ENCODE measurements around the gene DLG1.
"Not testable (repeated sequence)": the region's sequence is repeated elsewhere in the genome, so short reads cannot be mapped to it uniquely, and the experiment has no call there.

Gene DLG1

GRCh38 chr3:197076415-197076814, 222.0 kb downstream of the DLG1 start:
- Histone ChIP-seq H3K36me3 (ENCODE audit: control insufficient read depth, insufficient read depth, low read length) (peaks cover 1% of the 10 kb centered on the region), H3K4me3 (replicated peaks; ENCODE audit: low read depth, low read length) (no peak overlapping the region), H3K27me3 (replicated peaks; ENCODE audit: control insufficient read depth, insufficient read depth, low read length) (no peaks in the 10 kb centered on the region)
- TF ChIP-seq, protein P1, sequence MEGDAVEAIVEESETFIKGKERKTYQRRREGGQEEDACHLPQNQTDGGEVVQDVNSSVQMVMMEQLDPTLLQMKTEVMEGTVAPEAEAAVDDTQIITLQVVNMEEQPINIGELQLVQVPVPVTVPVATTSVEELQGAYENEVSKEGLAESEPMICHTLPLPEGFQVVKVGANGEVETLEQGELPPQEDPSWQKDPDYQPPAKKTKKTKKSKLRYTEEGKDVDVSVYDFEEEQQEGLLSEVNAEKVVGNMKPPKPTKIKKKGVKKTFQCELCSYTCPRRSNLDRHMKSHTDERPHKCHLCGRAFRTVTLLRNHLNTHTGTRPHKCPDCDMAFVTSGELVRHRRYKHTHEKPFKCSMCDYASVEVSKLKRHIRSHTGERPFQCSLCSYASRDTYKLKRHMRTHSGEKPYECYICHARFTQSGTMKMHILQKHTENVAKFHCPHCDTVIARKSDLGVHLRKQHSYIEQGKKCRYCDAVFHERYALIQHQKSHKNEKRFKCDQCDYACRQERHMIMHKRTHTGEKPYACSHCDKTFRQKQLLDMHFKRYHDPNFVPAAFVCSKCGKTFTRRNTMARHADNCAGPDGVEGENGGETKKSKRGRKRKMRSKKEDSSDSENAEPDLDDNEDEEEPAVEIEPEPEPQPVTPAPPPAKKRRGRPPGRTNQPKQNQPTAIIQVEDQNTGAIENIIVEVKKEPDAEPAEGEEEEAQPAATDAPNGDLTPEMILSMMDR (IDR thresholded peaks at IDR 0.05; ENCODE audit: insufficient read depth, low read length, poor library complexity, severe bottlenecking) = no peak
- DNase-seq (ENCODE audit: extremely low read depth, insufficient read length) = no peak

- H3K36me3 ChIP-seq (ENCODE audit: control insufficient read depth, insufficient read depth, low read length) = no peaks in the 10 kb centered on the region; the same call in 1 of the 2 replicates
- H3K27me3 ChIP-seq (replicated peaks; ENCODE audit: control insufficient read depth, insufficient read depth, low read length) = no peaks in the 10 kb centered on the region
- TF ChIP-seq, protein P1 (IDR thresholded peaks at IDR 0.05; ENCODE audit: insufficient read depth, low read length, poor library complexity, severe bottlenecking) = no peak
- no peak overlapping the region for H3K4me3 ChIP-seq (replicated peaks; ENCODE audit: low read depth, low read length)
- DNase-seq (ENCODE audit: extremely low read depth, insufficient read length) = no peak
Measured at GRCh38 chr3:197068077-197068476, 230.3 kb downstream of the DLG1 start.

DNA sequence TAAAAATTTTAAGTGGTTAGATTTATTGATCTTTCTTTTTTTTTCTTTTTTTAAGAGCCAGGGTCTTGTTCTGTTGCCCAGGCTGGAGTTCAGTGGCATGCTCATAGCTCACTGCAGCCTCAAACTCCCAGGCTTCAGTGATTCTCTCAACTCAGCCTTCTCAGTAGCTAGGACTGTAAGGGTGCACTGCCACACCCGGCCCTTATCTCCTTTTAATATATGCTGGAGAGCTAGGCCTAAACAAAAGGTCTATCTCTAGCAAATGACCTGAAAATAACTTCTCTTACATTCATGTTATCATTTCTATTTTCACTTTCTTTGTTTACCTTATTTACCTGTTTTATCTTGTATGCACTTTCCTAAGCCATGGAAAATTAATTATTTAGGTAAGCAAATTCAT, 233.6 kb downstream of the DLG1 start:
- H3K4me3 ChIP-seq (replicated peaks; ENCODE audit: low read depth, low read length) = no peak overlapping the region
- DNase-seq (ENCODE audit: extremely low read depth, insufficient read length) = no peak
- H3K27me3 ChIP-seq (replicated peaks; ENCODE audit: control insufficient read depth, insufficient read depth, low read length) = no peaks in the 10 kb centered on the region
- H3K36me3 ChIP-seq (ENCODE audit: control insufficient read depth, insufficient read depth, low read length) = no peaks in the 10 kb centered on the region; the same call in none of the 2 replicates
- TF ChIP-seq, protein P1 (IDR thresholded peaks at IDR 0.05; ENCODE audit: insufficient read depth, low read length, poor library complexity, severe bottlenecking) = no peak

DNA sequence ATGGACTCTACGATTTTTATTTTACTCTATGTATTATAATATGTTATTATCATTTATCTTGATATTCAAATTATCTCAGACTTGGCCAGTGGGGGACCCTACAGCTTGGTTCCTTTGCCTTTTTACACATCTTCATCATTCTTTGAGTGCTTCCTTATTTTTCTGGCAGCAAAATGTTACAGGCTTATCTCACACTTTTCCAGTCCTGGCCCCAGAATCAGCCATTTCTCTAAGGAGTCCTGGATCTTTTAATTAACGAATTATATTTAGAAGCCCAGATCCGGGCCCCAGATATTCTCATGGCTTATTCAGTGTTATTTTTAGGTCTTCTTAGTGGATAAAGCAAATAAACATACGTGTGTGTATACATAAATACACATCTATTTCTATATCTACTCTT, 236.0 kb downstream of the DLG1 start:
- no peaks in the 10 kb centered on the region; the same call in none of the 2 replicates for H3K36me3 ChIP-seq (ENCODE audit: control insufficient read depth, insufficient read depth, low read length)
- TF ChIP-seq, protein P1 (IDR thresholded peaks at IDR 0.05; ENCODE audit: insufficient read depth, low read length, poor library complexity, severe bottlenecking) = no peak

DNA sequence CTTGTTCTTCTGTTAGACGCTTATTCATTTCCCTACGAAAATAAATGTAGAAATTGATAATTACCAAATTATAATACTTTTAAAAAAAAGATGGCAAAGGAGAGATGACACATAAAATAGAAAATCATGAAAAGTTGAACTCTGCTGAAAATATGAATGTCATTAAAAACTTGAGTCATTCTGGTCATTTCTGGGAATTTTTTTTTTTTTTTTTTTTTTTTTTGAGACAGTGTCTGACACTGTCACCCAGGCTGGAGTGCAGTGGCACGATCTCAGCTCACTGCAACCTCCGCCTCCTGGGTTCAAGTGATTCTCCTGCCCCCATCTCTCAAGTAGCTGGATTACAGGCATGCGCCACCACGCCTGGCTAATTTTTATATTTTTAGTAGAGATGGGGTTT, 246.8 kb downstream of the DLG1 start:
- not testable (repeated sequence) for H3K36me3 ChIP-seq (ENCODE audit: control insufficient read depth, insufficient read depth, low read length); H3K4me3 ChIP-seq (replicated peaks; ENCODE audit: low read depth, low read length); DNase-seq (ENCODE audit: extremely low read depth, insufficient read length); H3K27me3 ChIP-seq (replicated peaks; ENCODE audit: control insufficient read depth, insufficient read depth, low read length)

More for the DNA sequence above, 236.0 kb downstream of the DLG1 start:
- H3K27me3 ChIP-seq (replicated peaks; ENCODE audit: control insufficient read depth, insufficient read depth, low read length) = no peaks in the 10 kb centered on the region
- DNase-seq (ENCODE audit: extremely low read depth, insufficient read length) = no peak
- H3K4me3 ChIP-seq (replicated peaks; ENCODE audit: low read depth, low read length) = no peak overlapping the region

DNA sequence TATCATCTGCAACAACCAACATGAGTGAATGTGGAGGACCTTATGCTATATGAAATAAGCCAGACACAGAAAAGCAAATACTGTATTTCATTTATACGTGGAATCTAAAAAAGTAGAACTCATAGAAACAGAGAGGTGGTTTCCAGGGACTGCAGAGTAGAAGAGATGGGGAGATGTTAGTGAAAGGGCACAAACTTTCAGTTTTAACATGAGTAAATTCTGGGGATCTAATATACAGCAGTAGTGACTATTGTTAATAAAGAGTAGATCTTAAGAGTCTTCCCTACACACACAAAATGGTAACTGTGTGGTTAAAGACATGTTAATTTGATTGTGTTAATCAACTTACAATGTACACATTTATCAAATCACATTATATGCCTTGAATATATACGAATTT, 247.9 kb downstream of the DLG1 start:
- TF ChIP-seq, protein P1 (IDR thresholded peaks at IDR 0.05; ENCODE audit: insufficient read depth, low read length, poor library complexity, severe bottlenecking) = no peak
- no peak overlapping the region for H3K4me3 ChIP-seq (replicated peaks; ENCODE audit: low read depth, low read length)
- peaks cover 2% of the 10 kb centered on the region; the same call in 1 of the 2 replicates for H3K36me3 ChIP-seq (ENCODE audit: control insufficient read depth, insufficient read depth, low read length)
- no peak for DNase-seq (ENCODE audit: extremely low read depth, insufficient read length)
- H3K27me3 ChIP-seq (replicated peaks; ENCODE audit: control insufficient read depth, insufficient read depth, low read length) = no peaks in the 10 kb centered on the region

Measured in GM06990 (cell line).